GM06990 (cell line): ENCODE results near the gene GAL3ST3.

Experiments
- DNase-seq: peaks from one replicate; pipeline ENCODE4 v3.0.0-alpha.2; 2011; ENCODE audit not compliant: insufficient read length; ENCODE audit errors: extremely low read depth
- H3K27me3 ChIP-seq: replicated peaks from 2 replicates; pipeline ENCODE4 v1.6.0; 2011; ENCODE audit warnings: low read length; ENCODE audit not compliant: control insufficient read depth, insufficient read depth
- H3K36me3 ChIP-seq: 2 replicates; pipeline ENCODE4 v1.5.1; 2011; ENCODE audit warnings: low read length; ENCODE audit not compliant: control insufficient read depth, insufficient read depth
- H3K4me3 ChIP-seq: replicated peaks from 2 replicates; pipeline ENCODE4 v1.5.1; 2011; ENCODE audit warnings: low read depth, mild to moderate bottlenecking, control low read depth, low read length
- CTCF ChIP-seq: IDR thresholded peaks from 2 replicates; pipeline ENCODE4 v1.5.1; 2011; ENCODE audit warnings: low read length, control low read depth, mild to moderate bottlenecking, inconsistent platforms; ENCODE audit not compliant: insufficient read depth, poor library complexity, severe bottlenecking

Gene GAL3ST3

GRCh38 chr11:66051371-66051765 is 2.4 kb upstream of the GAL3ST3 start:
- Histone ChIP-seq H3K27me3 (no peaks in the 10 kb centered on the region), H3K4me3 (peak overlapping the region; percentile 69), H3K36me3 (peaks cover 10% of the 10 kb centered on the region)
- no peak for TF ChIP-seq CTCF
- no peak for DNase-seq

GRCh38 chr11:66050581-66051231 is 1.7 kb upstream of the GAL3ST3 start:
- DNase-seq: no peak
- Histone ChIP-seq H3K27me3 (no peaks in the 10 kb centered on the region), H3K4me3 (no peak overlapping the region; the same call in 1 of the 2 replicates), H3K36me3 (peaks cover 8% of the 10 kb centered on the region)
- TF ChIP-seq CTCF: no peak

GRCh38 chr11:66047541-66048365 is 1.2 kb downstream of the GAL3ST3 start:
- Histone ChIP-seq H3K27me3 (no peaks in the 10 kb centered on the region), H3K4me3 (no peak overlapping the region), H3K36me3 (no peaks in the 10 kb centered on the region)
- TF ChIP-seq CTCF: no peak
- DNase-seq: no peak

GRCh38 chr11:66046901-66047300 is 2.1 kb downstream of the GAL3ST3 start:
- TF ChIP-seq CTCF: no peak
- no peak overlapping the region for H3K4me3 ChIP-seq
- no peaks in the 10 kb centered on the region for H3K36me3 ChIP-seq
- DNase-seq: no peak
- no peaks in the 10 kb centered on the region for H3K27me3 ChIP-seq

GRCh38 chr11:66045177-66045639 is 3.8 kb downstream of the GAL3ST3 start:
- peak; percentile 99 for TF ChIP-seq CTCF
- Histone ChIP-seq H3K27me3 (no peaks in the 10 kb centered on the region), H3K4me3 (peak overlapping the region; percentile 32), H3K36me3 (no peaks in the 10 kb centered on the region)
- peak; percentile 79 for DNase-seq
